DND-41 (cell line): Measurements from ENCODE around the gene CUBN.

Experiments
- CTCF ChIP-seq: IDR thresholded peaks from 2 replicates; pipeline ENCODE4 v1.5.1; 2012; ENCODE audit warnings: borderline replicate concordance, low read length, moderate library complexity, mild to moderate bottlenecking; ENCODE audit not compliant: poor library complexity, severe bottlenecking; ENCODE audit errors: extremely low read depth
- EZH2 ChIP-seq: IDR thresholded peaks from 3 replicates; pipeline ENCODE4 v1.6.1; 2012; ENCODE audit warnings: borderline replicate concordance, low read depth, mild to moderate bottlenecking, moderate library complexity, low read length, inconsistent platforms; ENCODE audit not compliant: severe bottlenecking

DNA sequence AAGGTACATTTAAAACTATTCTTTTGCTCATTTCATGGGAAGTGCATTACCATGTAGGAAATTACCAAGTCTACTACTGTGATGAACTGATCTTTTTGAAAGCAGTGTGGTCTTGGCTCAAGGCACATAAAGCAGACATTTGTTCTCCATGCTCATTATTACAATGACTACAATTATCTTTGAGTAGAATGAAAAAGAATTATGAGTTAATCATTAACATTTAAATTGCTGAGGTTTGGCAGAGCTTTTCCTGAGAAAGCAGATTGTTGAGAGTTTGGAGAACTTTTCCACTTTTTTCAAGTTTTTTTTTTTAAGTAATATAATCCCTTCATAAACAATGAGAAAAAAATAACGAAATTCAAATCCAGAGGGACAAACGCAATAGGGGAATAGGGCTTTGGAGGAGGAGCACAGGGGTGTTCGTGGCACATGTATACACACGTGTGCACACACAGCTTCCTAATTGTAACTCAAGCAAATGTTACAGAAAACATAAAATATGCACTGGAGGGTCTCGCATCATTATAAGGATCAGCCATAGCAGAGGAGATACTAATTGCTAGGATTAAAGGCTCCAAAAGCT, 8.9 kb upstream of the CUBN start:
- TF ChIP-seq EZH2, result no peak
- no peak for TF ChIP-seq CTCF
